Stimulated activated CD4-positive, alpha-beta T cell treated with anti-CD3 and anti-CD28 coated beads, Interleukin-2, amount 100 ng/mL, for 48 hours (primary cell): ENCODE data around the gene OR2W1.
A peak's percentile ranks its signal among the peaks of the same experiment; 100 is the strongest.

Experiments
- DNase-seq, 2 donors: peaks; one replicate each; pipeline ENCODE4 v3.0.0-alpha.2; 2020

Gene OR2W1

GRCh38 chr6:29045075-29045474, at the start of gene OR2W1:
Gene OR2W1 (minus strand): TSS chr6:29045175. CDS start chr6:29045175, 0 bp downstream.
- no peak for DNase-seq

GRCh38 chr6:29092957-29093356, 48.0 kb upstream of the OR2W1 start:
- no peak for DNase-seq

- no peak for DNase-seq
These were observed 42.2 kb upstream of the OR2W1 start, which contains the start of gene OR2B3 for GRCh38 chr6:29087213-29087612. Gene OR2B3 (minus strand): TSS chr6:29087313. CDS start chr6:29087248, 65 bp downstream.

- no peak for DNase-seq
These were observed 37.5 kb upstream of the OR2W1 start for GRCh38 chr6:29082457-29082856.

GRCh38 chr6:29081312-29081711, 36.3 kb upstream of the OR2W1 start:
- DNase-seq, result no peak

- DNase-seq, result no peak
These were observed 34.2 kb upstream of the OR2W1 start for GRCh38 chr6:29079203-29079602.

GRCh38 chr6:29071831-29072723, 27.1 kb upstream of the OR2W1 start:
- peak in 1 of 2 donors; percentile 2 for DNase-seq

GRCh38 chr6:29051680-29052079, 6.7 kb upstream of the OR2W1 start:
- no peak for DNase-seq

- DNase-seq, result no peak
These were observed 9.0 kb downstream of the OR2W1 start for GRCh38 chr6:29035951-29036350.

GRCh38 chr6:29028821-29029220, 16.2 kb downstream of the OR2W1 start:
- DNase-seq, result no peak

GRCh38 chr6:29025927-29026585, 18.9 kb downstream of the OR2W1 start:
- DNase-seq, result no peak

GRCh38 chr6:29021434-29021833, 23.5 kb downstream of the OR2W1 start:
- no peak for DNase-seq

- no peak for DNase-seq
These were observed 25.3 kb downstream of the OR2W1 start for GRCh38 chr6:29019629-29020028.

- DNase-seq, result no peak
These were observed 27.6 kb downstream of the OR2W1 start for GRCh38 chr6:29017428-29017802.

GRCh38 chr6:29016559-29017427, 28.2 kb downstream of the OR2W1 start:
- peak; percentile 83 to 85 for DNase-seq

- no peak for DNase-seq
These were observed 30.0 kb downstream of the OR2W1 start for GRCh38 chr6:29014729-29015608.

- no peak for DNase-seq
These were observed 33.7 kb downstream of the OR2W1 start for GRCh38 chr6:29011276-29011734.

GRCh38 chr6:29009358-29009757, 35.6 kb downstream of the OR2W1 start:
- DNase-seq, result no peak

- no peak for DNase-seq
These were observed 36.9 kb downstream of the OR2W1 start for GRCh38 chr6:29008089-29008488.

GRCh38 chr6:29005183-29005885, 39.6 kb downstream of the OR2W1 start, which contains the start of gene ZNF311:
Gene ZNF311 (minus strand): TSS chr6:29005315. CDS start chr6:29003954, 1,361 bp downstream.
- no peak for DNase-seq

- no peak for DNase-seq
These were observed 48.0 kb downstream of the OR2W1 start for GRCh38 chr6:28996844-28997510.
